ENCODE data around the gene BSPRY. TPM values are rescaled to one million over a fixed set of nuclear protein-coding genes. Genes with fewer than 3 reads are reported as not detected.

The BSPRY gene
- 14.5 and 17.4 TPM in 2 replicates for total RNA-seq (2022)
- percentile 57 among the genes with signal in this experiment for Bru-seq, nascent RNA
- percentile 55 among the genes with signal in this experiment for BruChase-seq, experiment 1, labeled RNA remaining after a 6-hour chase
- BruChase-seq, experiment 2, labeled RNA remaining after a 2-hour chase: percentile 60 among the genes with signal in this experiment
- long read RNA-seq, transcript BSPRY-201 (6 exons, 2,339 nt): major isoform, 42 of 66 reads
- long read RNA-seq, partial matches to known transcripts: 5 of 66 reads
- long read RNA-seq, other reads (novel, unspliced or antisense): 16 of 66 reads

DNA sequence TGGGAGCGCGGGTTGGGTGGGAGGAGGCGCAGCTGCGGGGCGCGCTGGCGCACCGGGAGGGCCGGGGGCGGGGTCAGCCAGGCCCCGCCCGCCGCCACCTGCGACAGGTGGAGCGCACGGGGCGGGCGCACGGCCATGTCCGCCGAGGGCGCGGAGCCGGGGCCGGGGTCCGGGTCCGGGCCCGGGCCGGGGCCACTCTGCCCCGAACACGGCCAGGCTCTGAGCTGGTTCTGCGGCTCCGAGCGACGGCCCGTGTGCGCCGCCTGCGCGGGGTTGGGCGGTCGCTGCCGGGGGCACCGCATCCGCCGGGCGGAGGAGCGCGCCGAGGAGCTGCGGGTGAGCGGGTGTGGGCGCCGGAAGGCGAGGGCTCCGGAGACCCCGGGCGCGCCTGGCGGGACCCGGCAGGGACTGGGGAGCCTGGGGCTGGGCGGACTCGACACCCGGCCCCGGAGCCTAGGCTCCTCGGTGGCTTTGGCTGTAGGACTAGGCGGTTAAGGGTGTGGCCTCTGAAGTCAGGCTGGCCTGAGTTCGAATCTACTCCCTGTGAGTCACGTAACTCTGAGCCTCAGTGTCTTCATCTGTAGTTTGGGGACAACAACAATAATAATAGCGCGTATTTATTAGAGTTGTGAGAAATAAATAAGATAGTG lies at the start of gene BSPRY:
Gene BSPRY, plus strand, starts transcription at position 97 of the 650 bp plus-strand sequence. Its CDS starts 39 bp downstream, at position 136.
- intact Hi-C loops (cut with micrococcal nuclease; ENCODE audit: unreplicated experiment): no loop called here
- no TSS peak for BruUV-seq (replicated peaks)

DNA sequence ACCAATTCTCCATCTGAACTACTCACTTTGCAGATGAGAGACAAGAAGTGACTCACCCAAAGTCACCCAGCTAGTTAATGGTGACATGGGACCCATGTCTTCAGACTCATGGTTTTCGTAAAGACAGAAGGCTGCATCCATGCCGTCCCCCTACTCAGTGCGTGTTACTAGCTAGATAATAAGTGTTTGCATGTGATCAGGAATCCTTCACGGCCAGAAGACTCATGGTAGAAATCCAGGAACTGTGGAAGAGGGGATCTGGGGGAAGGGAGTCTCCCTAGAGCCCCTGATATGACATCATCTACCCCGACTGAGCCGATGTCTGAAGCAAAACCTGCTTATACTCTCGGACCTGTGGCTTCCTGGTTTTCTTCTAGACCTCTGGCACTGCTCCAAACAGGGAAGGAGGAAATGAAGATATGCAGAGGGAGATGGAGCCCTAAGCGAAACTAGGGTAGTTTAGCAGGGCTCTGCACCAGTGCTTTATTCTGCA lies 49.5 kb upstream of the BSPRY start:
- DNase-seq: peak; percentile 35
- Mint-ChIP-seq H3K36me3 (ENCODE audit: insufficient read depth, unreplicated experiment) (no peaks in the 10 kb centered on the region), H3K4me1 (ENCODE audit: low read depth, unreplicated experiment) (peaks cover 19% of the 10 kb centered on the region), H3K4me3 (ENCODE audit: low read depth, unreplicated experiment) (no peak overlapping the region), H3K9me3 (ENCODE audit: low read depth, unreplicated experiment) (no peaks in the 10 kb centered on the region), H3K27ac (ENCODE audit: unreplicated experiment) (no peak overlapping the region), H3K27me3 (ENCODE audit: unreplicated experiment) (peaks cover 12% of the 10 kb centered on the region)
- BruUV-seq (replicated peaks): no TSS peak
- intact Hi-C loops (cut with micrococcal nuclease; ENCODE audit: unreplicated experiment): no loop called here
- CTCF ChIA-PET: no interaction called here
- TF ChIP-seq, protein P1, sequence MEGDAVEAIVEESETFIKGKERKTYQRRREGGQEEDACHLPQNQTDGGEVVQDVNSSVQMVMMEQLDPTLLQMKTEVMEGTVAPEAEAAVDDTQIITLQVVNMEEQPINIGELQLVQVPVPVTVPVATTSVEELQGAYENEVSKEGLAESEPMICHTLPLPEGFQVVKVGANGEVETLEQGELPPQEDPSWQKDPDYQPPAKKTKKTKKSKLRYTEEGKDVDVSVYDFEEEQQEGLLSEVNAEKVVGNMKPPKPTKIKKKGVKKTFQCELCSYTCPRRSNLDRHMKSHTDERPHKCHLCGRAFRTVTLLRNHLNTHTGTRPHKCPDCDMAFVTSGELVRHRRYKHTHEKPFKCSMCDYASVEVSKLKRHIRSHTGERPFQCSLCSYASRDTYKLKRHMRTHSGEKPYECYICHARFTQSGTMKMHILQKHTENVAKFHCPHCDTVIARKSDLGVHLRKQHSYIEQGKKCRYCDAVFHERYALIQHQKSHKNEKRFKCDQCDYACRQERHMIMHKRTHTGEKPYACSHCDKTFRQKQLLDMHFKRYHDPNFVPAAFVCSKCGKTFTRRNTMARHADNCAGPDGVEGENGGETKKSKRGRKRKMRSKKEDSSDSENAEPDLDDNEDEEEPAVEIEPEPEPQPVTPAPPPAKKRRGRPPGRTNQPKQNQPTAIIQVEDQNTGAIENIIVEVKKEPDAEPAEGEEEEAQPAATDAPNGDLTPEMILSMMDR (IDR thresholded peaks at IDR 0.05; ENCODE audit: unreplicated experiment): no peak

More for the DNA sequence above, at the start of gene BSPRY:
- TF ChIP-seq, protein P1 (IDR thresholded peaks at IDR 0.05; ENCODE audit: unreplicated experiment): no peak
- CTCF ChIA-PET: no interaction called here
- H3K27me3 Mint-ChIP-seq (ENCODE audit: unreplicated experiment): no peaks in the 10 kb centered on the region
- peaks cover 31% of the 10 kb centered on the region for H3K4me1 Mint-ChIP-seq (ENCODE audit: low read depth, unreplicated experiment)
- peak within 1 kb of the TSS; percentile 67 for H3K4me3 Mint-ChIP-seq (ENCODE audit: low read depth, unreplicated experiment)
- H3K36me3 Mint-ChIP-seq (ENCODE audit: insufficient read depth, unreplicated experiment): peaks cover 12% of the 10 kb centered on the region
- H3K27ac Mint-ChIP-seq (ENCODE audit: unreplicated experiment): peak within 1 kb of the TSS; percentile 16
- no peaks in the 10 kb centered on the region for H3K9me3 Mint-ChIP-seq (ENCODE audit: low read depth, unreplicated experiment)
- peak; percentile 57 for DNase-seq

DNA sequence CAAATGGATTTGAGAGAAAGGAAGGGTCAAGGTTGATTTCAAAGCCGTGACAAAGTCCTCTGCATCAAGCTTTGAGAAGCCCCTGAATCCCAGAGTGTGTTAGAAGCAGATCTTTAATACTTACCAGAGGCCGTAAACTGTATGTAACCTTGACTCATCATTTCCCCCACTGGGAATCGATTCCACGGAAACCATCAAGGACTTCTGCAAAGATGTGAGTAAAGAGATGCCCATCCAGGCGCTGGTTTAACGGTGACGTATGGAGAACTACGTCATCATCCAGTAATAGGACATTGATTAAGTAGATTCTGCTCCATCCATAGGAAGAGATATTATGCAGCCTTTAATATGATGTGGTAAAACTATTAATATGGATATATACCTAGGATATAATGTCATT lies 47.8 kb upstream of the BSPRY start:
- H3K9me3 Mint-ChIP-seq (ENCODE audit: low read depth, unreplicated experiment): no peaks in the 10 kb centered on the region
- no peak for DNase-seq
- TF ChIP-seq, protein P1 (IDR thresholded peaks at IDR 0.05; ENCODE audit: unreplicated experiment): no peak
- no peaks in the 10 kb centered on the region for H3K36me3 Mint-ChIP-seq (ENCODE audit: insufficient read depth, unreplicated experiment)
- CTCF ChIA-PET: interaction anchor here (0.5 kb wide), 1 partner anchor 62 kb away, joined by 4 read pairs; no protein-coding TSS in a partner anchor
- no peak overlapping the region for H3K27ac Mint-ChIP-seq (ENCODE audit: unreplicated experiment)
- H3K4me1 Mint-ChIP-seq (ENCODE audit: low read depth, unreplicated experiment): peaks cover 19% of the 10 kb centered on the region
- peaks cover 12% of the 10 kb centered on the region for H3K27me3 Mint-ChIP-seq (ENCODE audit: unreplicated experiment)
- intact Hi-C loops (cut with micrococcal nuclease; ENCODE audit: unreplicated experiment): no loop called here
- BruUV-seq (replicated peaks): no TSS peak
- H3K4me3 Mint-ChIP-seq (ENCODE audit: low read depth, unreplicated experiment): no peak overlapping the region

DNA sequence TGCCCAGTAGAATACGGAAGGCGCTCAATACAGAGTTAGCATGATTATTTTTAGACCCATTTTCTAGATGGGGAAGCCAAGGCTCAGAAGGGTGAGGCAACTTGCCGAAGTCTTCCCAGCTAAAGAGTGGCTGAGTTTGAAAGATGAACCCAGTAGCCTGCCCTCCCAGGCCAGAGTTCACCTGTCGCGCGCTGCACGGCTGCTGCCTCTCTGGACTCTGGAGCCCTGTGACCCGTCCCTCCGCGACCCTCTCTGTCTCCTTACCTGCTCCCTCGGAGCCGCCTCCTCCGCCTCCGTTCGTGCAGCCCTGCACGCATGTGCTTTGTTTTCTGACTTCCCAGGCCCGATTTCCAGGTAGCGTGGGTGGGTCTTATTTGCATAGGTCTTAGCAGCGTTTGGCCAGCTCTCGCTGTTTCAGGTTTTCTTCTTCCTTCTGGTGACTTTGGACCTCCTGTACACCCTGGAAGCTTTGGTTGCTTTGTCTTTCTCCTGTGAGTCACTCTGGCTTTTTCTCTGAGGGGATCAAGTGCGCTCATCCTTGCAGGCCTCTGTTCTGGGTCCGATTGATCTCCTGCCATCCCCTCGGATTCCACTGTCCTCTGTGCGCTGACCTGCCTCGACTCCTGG lies 46.4 kb upstream of the BSPRY start, which contains the start of gene RNF183:
Gene RNF183, minus strand, starts transcription at position 585 of the 627 bp plus-strand sequence. CDS start 5,192 bp downstream, outside the sequence.
- H3K36me3 Mint-ChIP-seq (ENCODE audit: insufficient read depth, unreplicated experiment): no peaks in the 10 kb centered on the region
- CTCF ChIA-PET: no interaction called here
- BruUV-seq (replicated peaks): no TSS peak
- H3K4me3 Mint-ChIP-seq (ENCODE audit: low read depth, unreplicated experiment): peak within 1 kb of the TSS; percentile 55
- intact Hi-C loops (cut with micrococcal nuclease; ENCODE audit: unreplicated experiment): no loop called here
- H3K27me3 Mint-ChIP-seq (ENCODE audit: unreplicated experiment): peaks cover 12% of the 10 kb centered on the region
- TF ChIP-seq, protein P1 (IDR thresholded peaks at IDR 0.05; ENCODE audit: unreplicated experiment): no peak
- DNase-seq: peak; percentile 27
- H3K4me1 Mint-ChIP-seq (ENCODE audit: low read depth, unreplicated experiment): peaks cover 19% of the 10 kb centered on the region
- peak within 1 kb of the TSS; percentile 41 for H3K27ac Mint-ChIP-seq (ENCODE audit: unreplicated experiment)
- no peaks in the 10 kb centered on the region for H3K9me3 Mint-ChIP-seq (ENCODE audit: low read depth, unreplicated experiment)

All from Calu3 (cell line).